Muscle layer of colon (tissue), 2 donors: ENCODE data around the gene SYNGR2.

Source experiments
- H3K27ac ChIP-seq: one replicate; pipeline ENCODE4 v1.7.0; 2013; ENCODE audit warnings: low read depth, mild to moderate bottlenecking, low read length, moderate library complexity
- H3K27me3 ChIP-seq, 2 donors: one replicate each; pipeline ENCODE4 v1.7.0; 2013; ENCODE audit warnings: low read length in 2 of 2, mild to moderate bottlenecking in 2 of 2; ENCODE audit not compliant: insufficient read depth in 2 of 2, control insufficient read depth in 1 of 2
- H3K36me3 ChIP-seq: one replicate; pipeline ENCODE4 v1.7.0; 2013; ENCODE audit warnings: mild to moderate bottlenecking, low read length; ENCODE audit not compliant: insufficient read depth
- H3K4me1 ChIP-seq: one replicate; pipeline ENCODE4 v1.7.0; 2013; ENCODE audit warnings: mild to moderate bottlenecking, low read length; ENCODE audit not compliant: insufficient read depth
- H3K4me3 ChIP-seq, 2 donors: one replicate each; pipeline ENCODE4 v1.7.0; 2013; ENCODE audit warnings: low read length in 2 of 2, low read depth in 1 of 2, mild to moderate bottlenecking in 1 of 2, moderate library complexity in 1 of 2
- H3K9ac ChIP-seq: one replicate; pipeline ENCODE4 v1.7.0; 2013; ENCODE audit warnings: low read length
- H3K9me3 ChIP-seq: one replicate; pipeline ENCODE4 v1.7.0; 2013; ENCODE audit warnings: mild to moderate bottlenecking, low read length
- donor health status: abdominal sarcoma.
- donor health status: Adenocarcinoma of cecum.

Gene SYNGR2

GRCh38 chr17:78131172-78132083 lies 37.0 kb upstream of the SYNGR2 start:
- peaks cover 8% of the 10 kb centered on the region for H3K4me1 ChIP-seq
- H3K4me3 ChIP-seq = no peak overlapping the region
- no peak overlapping the region for H3K27ac ChIP-seq
- H3K36me3 ChIP-seq = no peaks in the 10 kb centered on the region
- H3K27me3 ChIP-seq = peaks cover 0 to 60% of the 10 kb centered on the region in 2 donors
- H3K9me3 ChIP-seq = no peaks in the 10 kb centered on the region
- H3K9ac ChIP-seq = no peak overlapping the region

- H3K27me3 ChIP-seq = peaks cover 0 to 60% of the 10 kb centered on the region in 2 donors
- H3K9ac ChIP-seq = no peak overlapping the region
- H3K27ac ChIP-seq = no peak overlapping the region
- H3K4me1 ChIP-seq = peaks cover 5% of the 10 kb centered on the region
- no peaks in the 10 kb centered on the region for H3K36me3 ChIP-seq
- no peak overlapping the region for H3K4me3 ChIP-seq
- H3K9me3 ChIP-seq = no peaks in the 10 kb centered on the region
Measured at GRCh38 chr17:78132084-78132676, 36.2 kb upstream of the SYNGR2 start.

- H3K27me3 ChIP-seq = peaks cover 0 to 54% of the 10 kb centered on the region in 2 donors
- no peak overlapping the region for H3K9ac ChIP-seq
- H3K27ac ChIP-seq = no peak overlapping the region
- no peaks in the 10 kb centered on the region for H3K9me3 ChIP-seq
- no peak overlapping the region for H3K4me3 ChIP-seq
- no peaks in the 10 kb centered on the region for H3K36me3 ChIP-seq
- peaks cover 5% of the 10 kb centered on the region for H3K4me1 ChIP-seq
Measured at GRCh38 chr17:78132767-78133178, 35.6 kb upstream of the SYNGR2 start.

GRCh38 chr17:78133179-78133951 lies 35.0 kb upstream of the SYNGR2 start:
- Histone ChIP-seq H3K4me1 (peaks cover 5% of the 10 kb centered on the region), H3K36me3 (no peaks in the 10 kb centered on the region), H3K4me3 (no peak overlapping the region), H3K9ac (no peak overlapping the region), H3K9me3 (no peaks in the 10 kb centered on the region), H3K27me3 (peaks cover 0 to 49% of the 10 kb centered on the region in 2 donors), H3K27ac (no peak overlapping the region)

- H3K9me3 ChIP-seq = no peaks in the 10 kb centered on the region
- no peak overlapping the region for H3K9ac ChIP-seq
- peaks cover 5% of the 10 kb centered on the region for H3K4me1 ChIP-seq
- H3K27me3 ChIP-seq = peaks cover 0 to 41% of the 10 kb centered on the region in 2 donors
- no peaks in the 10 kb centered on the region for H3K36me3 ChIP-seq
- H3K4me3 ChIP-seq = no peak overlapping the region
- H3K27ac ChIP-seq = no peak overlapping the region
Measured at GRCh38 chr17:78133971-78134898, 34.1 kb upstream of the SYNGR2 start.

- Histone ChIP-seq H3K9ac (no peak overlapping the region), H3K4me1 (peaks cover 5% of the 10 kb centered on the region), H3K27ac (no peak overlapping the region), H3K27me3 (peaks cover 0 to 34% of the 10 kb centered on the region in 2 donors), H3K4me3 (no peak overlapping the region), H3K36me3 (no peaks in the 10 kb centered on the region), H3K9me3 (no peaks in the 10 kb centered on the region)
Measured at GRCh38 chr17:78134899-78135385, 33.4 kb upstream of the SYNGR2 start.

GRCh38 chr17:78135858-78136500 lies 32.4 kb upstream of the SYNGR2 start:
- Histone ChIP-seq H3K27ac (no peak overlapping the region), H3K9me3 (no peaks in the 10 kb centered on the region), H3K36me3 (no peaks in the 10 kb centered on the region), H3K9ac (no peak overlapping the region), H3K4me1 (no peaks in the 10 kb centered on the region), H3K4me3 (no peak overlapping the region), H3K27me3 (peaks cover 0 to 24% of the 10 kb centered on the region in 2 donors)

GRCh38 chr17:78137392-78138203 lies 30.8 kb upstream of the SYNGR2 start:
- Histone ChIP-seq H3K36me3 (no peaks in the 10 kb centered on the region), H3K27ac (no peak overlapping the region), H3K27me3 (peaks cover 0 to 8% of the 10 kb centered on the region in 2 donors), H3K9ac (no peak overlapping the region), H3K4me1 (no peaks in the 10 kb centered on the region), H3K4me3 (no peak overlapping the region), H3K9me3 (no peaks in the 10 kb centered on the region)

- no peak overlapping the region for H3K4me3 ChIP-seq
- no peaks in the 10 kb centered on the region for H3K4me1 ChIP-seq
- no peak overlapping the region for H3K27ac ChIP-seq
- no peak overlapping the region for H3K9ac ChIP-seq
- peaks cover 0 to 6% of the 10 kb centered on the region in 2 donors for H3K27me3 ChIP-seq
- no peaks in the 10 kb centered on the region for H3K36me3 ChIP-seq
- H3K9me3 ChIP-seq = no peaks in the 10 kb centered on the region
Measured at GRCh38 chr17:78138204-78139060, 29.9 kb upstream of the SYNGR2 start.
